HG02852 (cell line): ENCODE results near the gene JAK1.

Experiments used
- ATAC-seq: cut with Tn5 transposase; IDR thresholded peaks from one replicate; pipeline ENCODE4 v1.9.1; 2021; ENCODE audit warnings: mild to moderate bottlenecking, moderate library complexity; ENCODE audit not compliant: unreplicated experiment

The JAK1 gene

GRCh38 chr1:64873576-64873975 lies 92.8 kb downstream of the JAK1 start:
- no peak for ATAC-seq

GRCh38 chr1:64872067-64872466 lies 94.3 kb downstream of the JAK1 start:
- ATAC-seq, result no peak

GRCh38 chr1:64871256-64871655 lies 95.1 kb downstream of the JAK1 start:
- no peak for ATAC-seq

GRCh38 chr1:64867266-64867665 lies 99.1 kb downstream of the JAK1 start:
- ATAC-seq, result no peak

GRCh38 chr1:64866689-64867088 lies 99.7 kb downstream of the JAK1 start:
- ATAC-seq, result no peak

GRCh38 chr1:64865105-64865757 lies 101.1 kb downstream of the JAK1 start:
- no peak for ATAC-seq

GRCh38 chr1:64864018-64864940 lies 102.1 kb downstream of the JAK1 start:
- peak; percentile 100 for ATAC-seq

- no peak for ATAC-seq
Observed at GRCh38 chr1:64861611-64862010, 104.7 kb downstream of the JAK1 start.

- ATAC-seq, result no peak
Observed at GRCh38 chr1:64857347-64857746, 109.0 kb downstream of the JAK1 start.

- ATAC-seq, result no peak
Observed at GRCh38 chr1:64856553-64856952, 109.8 kb downstream of the JAK1 start.

- no peak for ATAC-seq
Observed at GRCh38 chr1:64855557-64855956, 110.8 kb downstream of the JAK1 start.

- no peak for ATAC-seq
Observed at GRCh38 chr1:64854674-64855073, 111.7 kb downstream of the JAK1 start.

- ATAC-seq, result no peak
Observed at GRCh38 chr1:64851664-64852063, 114.7 kb downstream of the JAK1 start.

- ATAC-seq, result no peak
Observed at GRCh38 chr1:64850846-64851245, 115.5 kb downstream of the JAK1 start.

GRCh38 chr1:64849942-64850341 lies 116.4 kb downstream of the JAK1 start:
- no peak for ATAC-seq

- ATAC-seq, result no peak
Observed at GRCh38 chr1:64848803-64849202, 117.5 kb downstream of the JAK1 start.

- no peak for ATAC-seq
Observed at GRCh38 chr1:64848136-64848535, 118.2 kb downstream of the JAK1 start.

GRCh38 chr1:64847666-64848065 lies 118.7 kb downstream of the JAK1 start:
- ATAC-seq, result no peak

GRCh38 chr1:64846573-64847430 lies 119.5 kb downstream of the JAK1 start:
- ATAC-seq, result no peak

- no peak for ATAC-seq
Observed at GRCh38 chr1:64845831-64846425, 120.4 kb downstream of the JAK1 start.

- no peak for ATAC-seq
Observed at GRCh38 chr1:64844609-64845008, 121.7 kb downstream of the JAK1 start.
